GM19468 (cell line): ENCODE results near the gene MEGF8.

Source experiments
- ATAC-seq: cut with Tn5 transposase; IDR thresholded peaks from one replicate; pipeline ENCODE4 v1.9.1; 2021; ENCODE audit warnings: mild to moderate bottlenecking, moderate library complexity, moderate number of reproducible peaks; ENCODE audit not compliant: unreplicated experiment; ENCODE audit errors: extremely low read depth

Gene MEGF8

DNA sequence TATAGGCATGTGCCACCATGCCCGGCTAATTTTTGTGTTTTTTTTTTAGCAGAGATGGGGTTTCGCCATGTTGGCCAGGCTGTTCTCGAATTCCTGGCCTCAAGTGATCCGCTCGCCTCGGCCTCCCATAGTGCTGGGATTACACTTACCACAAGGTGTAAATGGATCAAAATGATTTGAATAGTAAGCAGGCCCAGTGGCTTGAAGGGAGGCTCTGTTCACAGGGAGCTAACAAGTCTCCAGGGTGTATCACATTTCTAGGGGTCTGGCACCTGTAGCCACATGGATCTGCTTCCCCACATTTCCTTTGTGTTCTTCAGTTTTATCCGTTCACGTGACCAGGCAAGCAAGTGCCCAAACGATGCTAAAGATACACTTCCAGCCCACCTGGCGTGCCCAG, 78.2 kb downstream of the MEGF8 start:
- ATAC-seq, result no peak

DNA sequence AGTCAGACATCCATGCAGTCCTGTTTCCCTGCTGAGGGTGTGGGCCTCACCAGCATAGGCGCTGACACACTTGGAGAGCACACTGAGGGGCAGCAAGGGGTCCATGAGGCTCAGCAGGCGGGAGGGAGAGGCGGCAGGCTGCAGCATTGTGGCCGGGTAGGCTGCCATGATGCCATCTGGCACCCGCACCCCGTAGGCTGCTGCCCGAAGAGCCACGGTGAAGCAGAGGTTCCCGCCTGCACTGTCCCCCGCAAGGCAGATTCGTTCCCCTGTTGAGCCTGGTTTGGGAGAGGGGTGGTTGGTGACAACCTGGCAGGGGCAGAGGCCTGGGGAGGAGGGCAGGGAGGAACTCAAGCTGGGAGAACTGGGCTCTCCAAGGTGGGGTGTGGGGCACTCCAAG, 80.7 kb downstream of the MEGF8 start:
- ATAC-seq, result no peak

- no peak for ATAC-seq
Observed at GRCh38 chr19:42407085-42407815, 81.8 kb downstream of the MEGF8 start.

- no peak for ATAC-seq
Observed at GRCh38 chr19:42407816-42408175, 82.4 kb downstream of the MEGF8 start.

DNA sequence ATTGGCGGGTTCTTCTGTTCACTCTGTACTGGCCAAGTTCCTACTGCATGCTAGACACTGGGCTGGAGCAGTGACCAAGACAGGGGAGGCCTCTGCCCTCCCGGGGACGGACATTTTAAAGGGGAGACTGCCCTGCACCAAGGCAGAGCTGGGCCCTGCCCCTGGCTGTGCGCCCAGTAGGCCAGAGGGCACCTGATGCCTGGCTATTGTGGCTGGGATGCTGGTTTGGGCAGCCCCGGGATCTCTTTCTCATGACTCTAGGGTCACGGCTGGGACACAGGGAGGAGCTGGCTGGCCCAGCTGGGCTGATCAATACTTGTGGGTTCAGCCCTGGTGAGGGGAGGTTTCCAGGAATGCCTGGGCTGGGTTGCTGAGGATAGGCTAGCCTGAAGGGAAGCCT, 84.0 kb downstream of the MEGF8 start:
- ATAC-seq, result no peak

DNA sequence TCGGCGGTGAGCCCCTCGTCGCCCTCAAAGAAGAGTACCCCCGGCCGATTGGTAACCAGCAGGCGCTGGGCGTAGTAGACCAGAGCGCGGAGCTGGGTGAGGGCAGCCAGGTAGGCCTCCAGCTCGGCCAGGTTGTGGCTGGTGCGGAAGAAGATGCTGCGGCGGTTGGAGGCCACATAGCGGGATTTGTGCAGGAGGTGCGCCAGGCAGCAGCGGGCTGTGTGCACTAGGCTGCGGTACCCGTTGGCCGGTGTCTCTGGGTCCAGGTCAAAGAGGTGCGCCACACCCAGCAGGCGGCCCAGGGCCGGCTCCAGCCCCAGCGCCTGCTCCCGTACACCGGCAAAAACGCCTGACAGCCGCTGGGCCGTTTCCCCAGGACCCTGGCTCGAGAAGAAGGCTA, 84.9 kb downstream of the MEGF8 start:
- no peak for ATAC-seq

DNA sequence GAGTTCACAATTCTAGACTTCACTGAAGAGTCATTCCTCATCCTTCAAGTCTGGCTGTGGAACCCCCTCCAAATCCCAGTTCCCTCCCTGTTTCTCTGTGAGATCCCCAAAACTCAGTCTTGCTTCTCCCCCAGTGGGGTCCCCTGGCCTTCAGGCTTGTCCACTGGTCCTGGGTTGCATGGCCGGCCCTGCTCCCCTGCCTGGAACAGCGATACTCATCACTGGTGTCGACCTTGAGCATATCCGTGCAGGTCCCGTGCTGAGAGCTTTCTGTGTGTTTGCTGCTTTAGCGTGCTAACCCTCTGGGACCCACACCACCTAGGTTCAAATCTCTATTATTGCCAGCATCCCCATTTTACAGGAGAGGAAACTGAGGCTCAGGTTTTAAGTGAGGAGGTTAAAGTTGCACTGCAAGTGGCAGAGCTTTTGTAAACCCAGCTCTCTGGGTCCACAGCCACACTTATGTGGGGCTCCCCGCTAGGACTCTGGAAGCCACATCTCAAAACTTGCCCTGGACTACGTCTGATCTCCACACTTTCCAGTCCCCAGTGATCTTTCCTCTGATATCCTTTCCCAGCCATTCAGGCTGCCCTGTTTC, 86.2 kb downstream of the MEGF8 start:
- no peak for ATAC-seq

GRCh38 chr19:42412227-42412626, 86.8 kb downstream of the MEGF8 start:
- no peak for ATAC-seq

- ATAC-seq, result no peak
Observed at GRCh38 chr19:42412661-42413076, 87.2 kb downstream of the MEGF8 start.

- no peak for ATAC-seq
Observed at GRCh38 chr19:42419309-42419708, 93.9 kb downstream of the MEGF8 start.

- no peak for ATAC-seq
Observed at GRCh38 chr19:42420055-42420544, 94.7 kb downstream of the MEGF8 start.

- ATAC-seq, result no peak
Observed at GRCh38 chr19:42421101-42421500, 95.7 kb downstream of the MEGF8 start.

DNA sequence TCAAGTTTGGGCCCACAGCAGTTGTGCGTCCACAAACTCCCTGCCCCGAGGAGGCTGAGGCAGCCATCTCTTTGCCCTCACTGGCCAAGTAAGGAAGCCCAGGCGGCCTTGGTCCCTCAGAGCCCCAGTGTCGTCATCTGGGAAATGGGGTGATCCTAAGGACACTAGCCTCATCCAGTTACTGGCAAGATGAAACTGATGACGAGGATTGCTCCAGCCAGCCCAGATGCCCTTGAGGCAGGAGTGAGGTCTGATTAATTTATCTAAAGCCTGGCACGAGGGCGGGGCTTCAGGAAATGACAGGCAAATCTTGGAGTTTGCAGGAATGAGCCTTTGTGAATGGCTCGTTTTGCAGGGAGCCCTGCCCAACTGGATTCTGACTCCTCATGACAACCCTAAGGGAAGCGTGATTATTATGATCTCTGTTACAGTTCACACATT, 96.2 kb downstream of the MEGF8 start:
- no peak for ATAC-seq

DNA sequence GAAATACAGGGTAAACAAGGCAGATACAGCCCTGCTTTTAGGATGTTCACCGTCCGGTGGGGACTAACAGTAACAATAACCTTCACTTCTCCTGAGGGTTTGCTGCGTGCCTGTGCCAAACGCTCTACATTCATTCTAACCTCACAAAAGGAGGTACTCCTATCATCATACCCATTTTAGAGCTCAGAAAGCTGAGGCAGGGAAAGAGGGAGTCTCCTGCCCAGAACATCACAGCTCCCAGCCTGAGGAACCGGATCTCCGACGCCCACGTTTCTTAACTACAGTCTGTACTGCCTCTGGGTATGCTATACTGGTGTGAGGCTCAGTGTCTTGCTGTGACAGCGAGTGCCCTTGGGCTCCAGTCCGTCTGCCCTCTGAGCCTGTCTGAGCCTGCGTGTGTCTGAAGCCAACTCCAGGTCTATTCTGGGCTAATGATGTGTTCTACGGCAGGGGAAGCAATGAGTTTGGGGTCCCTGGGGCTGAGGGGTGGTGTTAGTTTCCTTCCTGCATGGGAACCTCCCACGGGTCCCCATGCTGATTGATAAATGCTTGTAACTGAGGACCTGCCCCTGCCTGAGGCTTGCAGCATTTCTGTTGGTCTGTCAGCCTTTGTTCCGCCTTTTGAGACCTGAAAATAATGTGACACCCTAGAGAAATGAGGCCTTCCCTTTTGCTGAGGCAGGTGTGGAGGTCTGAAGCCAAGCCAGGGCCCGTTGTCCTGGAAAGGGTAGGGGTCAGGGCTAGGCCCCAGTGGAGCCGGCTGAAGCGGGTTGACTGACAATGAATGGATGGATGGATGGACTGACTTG, 96.9 kb downstream of the MEGF8 start:
- ATAC-seq, result no peak

- ATAC-seq, result no peak
Observed at GRCh38 chr19:42422901-42423461, 97.5 kb downstream of the MEGF8 start.

- ATAC-seq, result peak; percentile 50
Observed at GRCh38 chr19:42423462-42424344, 98.3 kb downstream of the MEGF8 start.

- ATAC-seq, result no peak
Observed at GRCh38 chr19:42424345-42424707, 98.9 kb downstream of the MEGF8 start.

DNA sequence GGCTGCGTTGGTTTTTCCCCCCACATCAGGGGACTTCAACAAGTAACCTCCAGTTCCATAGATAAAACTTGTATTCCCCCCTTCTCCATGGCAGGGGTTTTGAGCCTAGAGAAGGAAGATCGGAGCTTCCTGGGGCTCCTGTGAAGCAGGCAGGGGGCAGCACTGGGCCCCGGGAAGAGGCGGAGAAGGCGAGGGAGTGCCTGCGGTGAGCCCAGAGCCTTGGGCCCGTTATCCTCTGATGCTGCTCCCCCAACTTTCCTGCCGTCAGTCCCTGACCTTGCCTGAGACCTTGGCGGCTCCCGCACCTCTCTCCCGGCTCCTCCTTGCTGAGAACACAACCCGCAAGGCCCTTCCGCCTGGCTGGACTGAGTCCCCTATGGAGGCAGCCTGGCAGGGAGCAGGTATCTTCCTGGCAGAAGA, 99.3 kb downstream of the MEGF8 start:
- no peak for ATAC-seq

- ATAC-seq, result no peak
Observed at GRCh38 chr19:42426643-42427042, 101.2 kb downstream of the MEGF8 start.

DNA sequence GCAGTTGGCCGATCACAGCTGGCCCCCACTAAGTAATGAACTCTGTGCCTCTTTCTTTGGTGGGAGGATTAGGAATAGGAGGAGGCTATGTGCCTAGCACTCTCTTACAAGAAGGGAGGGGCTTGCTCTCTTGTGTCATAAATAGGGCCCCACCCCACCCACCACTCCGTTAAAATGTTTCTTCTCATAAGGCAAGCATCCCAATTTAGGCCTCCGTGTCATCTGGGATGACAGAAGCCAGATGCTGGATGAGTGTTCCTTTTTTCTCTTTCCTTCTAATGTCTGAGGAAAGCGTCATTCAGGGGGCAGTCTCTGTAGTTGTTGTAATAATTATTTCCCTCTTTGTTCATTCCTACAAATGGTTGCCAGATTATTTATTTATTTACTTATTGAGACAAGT, 101.9 kb downstream of the MEGF8 start, which contains the start of gene LIPE:
Gene LIPE, minus strand, starts transcription at position 76 of the 400 bp plus-strand sequence. CDS start 239 bp downstream, outside the sequence.
- ATAC-seq, result no peak
